T-helper 17 cell (primary cell): ENCODE measurements around the gene KNCN. TPM values are rescaled to one million over a fixed set of nuclear protein-coding genes. Genes with fewer than 3 reads are reported as not detected.

Source experiments
- ATAC-seq: fragments of 150-1000 bp; cut with Tn5 transposase; 2 replicates; pipeline ENCODE4 v1.10.0; 2021; ENCODE audit warnings: mild to moderate bottlenecking, moderate library complexity
- DNase-seq, 3 donors: peaks; one replicate each; pipeline versions ENCODE4 v3.0.0 to v3.0.0-alpha.2; 2020 to 2021
- H3K9me3 ChIP-seq: one replicate; pipeline ENCODE4 v1.7.0; 2013; ENCODE audit warnings: low read length, mild to moderate bottlenecking; ENCODE audit not compliant: control insufficient read depth, poor library complexity, severe bottlenecking
- H3K27ac Mint-ChIP-seq: one replicate; pipeline ENCODE4 v1.8.0; 2022; ENCODE audit warnings: mild to moderate bottlenecking, moderate library complexity, mixed read lengths
- H3K27me3 Mint-ChIP-seq: one replicate; pipeline ENCODE4 v1.8.0; 2022; ENCODE audit warnings: mixed read lengths
- H3K36me3 Mint-ChIP-seq: one replicate; pipeline ENCODE4 v1.8.0; 2022; ENCODE audit warnings: low read depth, mixed read lengths
- H3K4me1 Mint-ChIP-seq: one replicate; pipeline ENCODE4 v1.8.0; 2022; ENCODE audit warnings: mild to moderate bottlenecking, mixed read lengths
- H3K4me3 Mint-ChIP-seq: one replicate; pipeline ENCODE4 v1.8.0; 2022; ENCODE audit warnings: mild to moderate bottlenecking, moderate library complexity, mixed read lengths
- total RNA-seq, 4 donors: library from RNA in 2 of 4; stranded (reverse) in 2 of 4; gene quantifications; one replicate each; pipeline ENCODE4 v1.2.3 and lab custom pipeline; 2022 to 2026

The KNCN gene
- total RNA-seq, 2 donors from 2014 or later = not detected

DNA sequence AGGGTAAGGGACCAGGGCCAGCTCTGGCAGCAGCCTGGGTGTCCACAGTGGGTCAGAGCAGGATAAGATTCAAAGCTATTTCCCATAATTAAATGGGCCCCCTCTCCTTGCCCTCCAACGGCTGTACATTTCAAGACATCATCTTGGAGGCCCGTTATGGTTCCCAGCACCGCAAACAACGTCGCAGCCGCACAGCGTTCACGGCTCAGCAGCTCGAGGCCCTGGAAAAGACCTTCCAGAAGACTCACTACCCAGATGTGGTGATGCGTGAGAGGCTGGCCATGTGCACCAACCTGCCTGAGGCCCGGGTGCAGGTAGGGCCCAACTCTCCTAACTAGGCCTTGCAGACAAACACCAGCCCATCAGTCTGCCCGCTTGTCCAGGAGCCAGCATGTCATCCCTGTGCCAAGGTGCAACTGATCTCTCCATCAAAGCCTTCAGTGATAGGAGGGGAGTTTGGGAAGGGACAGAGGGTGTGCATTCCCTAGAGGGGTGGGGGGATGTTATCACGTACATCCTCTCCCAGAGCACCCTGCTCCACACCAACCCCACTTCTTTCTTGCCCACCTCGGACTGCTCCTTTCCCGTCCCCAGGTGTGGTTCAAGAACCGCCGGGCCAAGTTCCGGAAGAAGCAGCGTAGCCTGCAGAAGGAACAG lies 41.0 kb downstream of the KNCN start:
- no peaks in the 10 kb centered on the region for H3K9me3 ChIP-seq
- no peak for DNase-seq
- Mint-ChIP-seq H3K4me1 (peaks cover 2% of the 10 kb centered on the region), H3K27me3 (peaks cover 47% of the 10 kb centered on the region), H3K27ac (no peak overlapping the region), H3K4me3 (no peak overlapping the region), H3K36me3 (peaks cover 6% of the 10 kb centered on the region)
- ATAC-seq = no peak

DNA sequence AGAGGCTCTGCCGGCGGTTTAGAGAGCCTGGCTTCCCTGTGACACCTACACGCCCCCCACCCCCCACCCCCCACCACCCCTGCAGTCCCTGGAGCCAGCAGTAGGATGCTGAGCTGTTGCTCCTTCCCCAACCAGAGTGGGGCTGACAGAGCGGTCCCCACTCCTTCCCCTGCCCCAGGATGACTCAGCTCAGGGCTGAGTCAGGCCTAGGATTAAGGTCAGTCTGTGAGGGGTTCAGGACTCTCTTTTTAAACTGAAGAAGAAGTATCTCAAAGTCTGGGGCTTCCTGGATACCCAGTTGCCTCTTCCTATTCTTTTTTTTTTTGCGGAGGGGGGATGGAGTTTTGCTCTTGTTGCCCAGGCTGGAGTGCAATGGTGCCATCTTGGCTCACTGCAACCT lies 42.7 kb downstream of the KNCN start:
- ATAC-seq (no peak), DNase-seq (no peak)
- Mint-ChIP-seq H3K27me3 (peaks cover 39% of the 10 kb centered on the region), H3K4me1 (no peaks in the 10 kb centered on the region), H3K4me3 (no peak overlapping the region), H3K36me3 (peaks cover 3% of the 10 kb centered on the region), H3K27ac (no peak overlapping the region)
- H3K9me3 ChIP-seq = no peaks in the 10 kb centered on the region

GRCh38 chr1:46506470-46507219 lies 44.8 kb downstream of the KNCN start:
- Mint-ChIP-seq H3K36me3 (peaks cover 10% of the 10 kb centered on the region), H3K27me3 (peaks cover 38% of the 10 kb centered on the region), H3K27ac (no peak overlapping the region), H3K4me3 (no peak overlapping the region), H3K4me1 (no peaks in the 10 kb centered on the region)
- no peak for DNase-seq
- H3K9me3 ChIP-seq = no peaks in the 10 kb centered on the region
- no peak for ATAC-seq

GRCh38 chr1:46503421-46503820 lies 48.0 kb downstream of the KNCN start:
- no peak overlapping the region for H3K27ac Mint-ChIP-seq
- H3K36me3 Mint-ChIP-seq = peaks cover 10% of the 10 kb centered on the region
- no peak overlapping the region for H3K4me3 Mint-ChIP-seq
- no peak for ATAC-seq
- peaks cover 55% of the 10 kb centered on the region for H3K27me3 Mint-ChIP-seq
- H3K4me1 Mint-ChIP-seq = peaks cover 4% of the 10 kb centered on the region
- DNase-seq = no peak
- H3K9me3 ChIP-seq = no peaks in the 10 kb centered on the region

- peaks cover 7% of the 10 kb centered on the region for H3K4me1 Mint-ChIP-seq
- ATAC-seq (no peak), DNase-seq (no peak)
- peaks cover 52% of the 10 kb centered on the region for H3K27me3 Mint-ChIP-seq
- H3K27ac Mint-ChIP-seq = no peak overlapping the region
- H3K9me3 ChIP-seq = no peaks in the 10 kb centered on the region
- peaks cover 8% of the 10 kb centered on the region for H3K36me3 Mint-ChIP-seq
- no peak overlapping the region for H3K4me3 Mint-ChIP-seq
Measured at GRCh38 chr1:46501528-46501927, 49.9 kb downstream of the KNCN start.

DNA sequence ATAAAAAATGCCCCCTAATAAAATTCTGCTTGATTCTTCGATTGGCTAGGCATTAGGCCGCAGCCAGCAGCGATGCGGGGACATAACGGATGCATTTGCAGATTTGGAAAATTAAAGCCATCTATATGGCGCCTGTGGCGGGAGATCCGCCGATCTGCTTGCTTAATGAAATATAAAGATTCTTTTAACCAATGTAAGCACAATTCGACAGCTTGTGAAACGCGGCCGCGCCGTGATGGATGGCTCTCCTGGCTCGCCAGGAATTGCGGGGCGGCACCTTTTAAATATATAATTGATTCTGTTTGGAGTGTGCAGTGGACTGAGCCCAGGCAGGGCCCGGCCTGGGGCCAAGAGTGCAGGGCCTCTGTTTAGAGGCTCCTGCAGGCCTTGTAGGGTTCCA lies 53.8 kb downstream of the KNCN start:
- Mint-ChIP-seq H3K36me3 (peaks cover 5% of the 10 kb centered on the region), H3K27ac (no peak overlapping the region), H3K4me3 (no peak overlapping the region), H3K27me3 (peaks cover 76% of the 10 kb centered on the region), H3K4me1 (peaks cover 10% of the 10 kb centered on the region)
- ATAC-seq (no peak), DNase-seq (no peak)
- H3K9me3 ChIP-seq = no peaks in the 10 kb centered on the region

GRCh38 chr1:46497020-46497419 lies 54.4 kb downstream of the KNCN start:
- H3K4me3 Mint-ChIP-seq = no peak overlapping the region
- H3K4me1 Mint-ChIP-seq = peaks cover 10% of the 10 kb centered on the region
- H3K9me3 ChIP-seq = no peaks in the 10 kb centered on the region
- ATAC-seq = no peak
- H3K36me3 Mint-ChIP-seq = peaks cover 4% of the 10 kb centered on the region
- no peak overlapping the region for H3K27ac Mint-ChIP-seq
- H3K27me3 Mint-ChIP-seq = peaks cover 76% of the 10 kb centered on the region
- no peak for DNase-seq

GRCh38 chr1:46496505-46496904 lies 54.9 kb downstream of the KNCN start:
- Mint-ChIP-seq H3K36me3 (peaks cover 4% of the 10 kb centered on the region), H3K4me3 (no peak overlapping the region), H3K4me1 (peaks cover 13% of the 10 kb centered on the region), H3K27ac (no peak overlapping the region), H3K27me3 (peaks cover 79% of the 10 kb centered on the region)
- DNase-seq (no peak), ATAC-seq (no peak)
- no peaks in the 10 kb centered on the region for H3K9me3 ChIP-seq

DNA sequence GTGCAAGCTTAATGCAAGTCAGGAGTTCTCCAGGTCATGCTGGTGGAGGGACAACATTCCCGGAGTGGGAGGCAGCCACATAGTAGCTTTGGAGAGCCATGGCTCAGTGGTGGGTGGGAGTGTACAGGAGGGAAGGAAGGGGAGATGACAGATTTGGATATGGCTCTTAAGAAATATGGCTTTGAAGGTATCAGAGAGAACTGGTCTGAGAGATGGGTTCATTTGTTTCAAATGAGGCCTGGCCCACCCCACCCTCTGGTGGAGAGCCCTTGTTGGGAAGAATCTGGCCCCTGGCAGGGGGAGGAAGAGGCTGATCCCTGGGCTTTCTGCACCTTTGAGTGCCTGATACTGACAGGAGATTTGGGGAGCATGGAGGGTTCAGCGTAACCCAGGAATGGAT lies 55.7 kb downstream of the KNCN start:
- Mint-ChIP-seq H3K36me3 (peaks cover 4% of the 10 kb centered on the region), H3K4me1 (peaks cover 8% of the 10 kb centered on the region), H3K27ac (no peak overlapping the region), H3K4me3 (no peak overlapping the region), H3K27me3 (peaks cover 83% of the 10 kb centered on the region)
- no peak for ATAC-seq
- DNase-seq = no peak
- H3K9me3 ChIP-seq = no peaks in the 10 kb centered on the region

Other genes starting within 250 kb of the KNCN start
- gene LRRC41, start 248.0 kb downstream of the KNCN start, total RNA-seq = 10 to 100 TPM; 30.0 to 30.1 TPM
- gene UQCRH, start 247.9 kb downstream of the KNCN start, total RNA-seq = 100 to 1,000 TPM in 1 of 2 donors, 10 to 100 TPM in 1; 91.0 to 123 TPM
- 10 to 100 TPM; 30.5 to 40.0 TPM for gene NSUN4, start 210.8 kb downstream of the KNCN start, total RNA-seq
- 1 to 10 TPM; 6.5 to 9.4 TPM for gene FAAH, start 157.3 kb downstream of the KNCN start, total RNA-seq
- not detected for gene DMBX1, start 61.8 kb downstream of the KNCN start, total RNA-seq
- 10 to 100 TPM; 48.5 to 73.2 TPM for gene MKNK1, start 52.6 kb upstream of the KNCN start, total RNA-seq
- gene MOB3C, start 65.2 kb upstream of the KNCN start, total RNA-seq = 10 to 100 TPM; 13.3 to 20.4 TPM
- gene ATPAF1, start 116.7 kb upstream of the KNCN start, total RNA-seq = 10 to 100 TPM; 19.7 to 21.5 TPM
- not detected for gene TEX38, start 120.2 kb upstream of the KNCN start, total RNA-seq
- gene EFCAB14, start 167.5 kb upstream of the KNCN start, total RNA-seq = 10 to 100 TPM; 79.7 to 90.5 TPM
- 1 to 10 TPM in 1 of 2 donors, not detected in 1; 3.2 TPM for gene CYP4B1, start 247.4 kb upstream of the KNCN start, total RNA-seq